HPDE6-E6E7 (cell line): ENCODE data around the gene SRGAP2C.
"Not testable (repeated sequence)": the region's sequence is repeated elsewhere in the genome, so short reads cannot be mapped to it uniquely, and the experiment has no call there.

ENCODE experiments used
- DNase-seq: peaks from one replicate; pipeline ENCODE4 v3.0.0; 2011; ENCODE audit warnings: missing footprints; ENCODE audit errors: extremely low spot score

The SRGAP2C gene

GRCh38 chr1:121279548-121279898, 94.7 kb downstream of the SRGAP2C start:
- not testable (repeated sequence) for DNase-seq

DNA sequence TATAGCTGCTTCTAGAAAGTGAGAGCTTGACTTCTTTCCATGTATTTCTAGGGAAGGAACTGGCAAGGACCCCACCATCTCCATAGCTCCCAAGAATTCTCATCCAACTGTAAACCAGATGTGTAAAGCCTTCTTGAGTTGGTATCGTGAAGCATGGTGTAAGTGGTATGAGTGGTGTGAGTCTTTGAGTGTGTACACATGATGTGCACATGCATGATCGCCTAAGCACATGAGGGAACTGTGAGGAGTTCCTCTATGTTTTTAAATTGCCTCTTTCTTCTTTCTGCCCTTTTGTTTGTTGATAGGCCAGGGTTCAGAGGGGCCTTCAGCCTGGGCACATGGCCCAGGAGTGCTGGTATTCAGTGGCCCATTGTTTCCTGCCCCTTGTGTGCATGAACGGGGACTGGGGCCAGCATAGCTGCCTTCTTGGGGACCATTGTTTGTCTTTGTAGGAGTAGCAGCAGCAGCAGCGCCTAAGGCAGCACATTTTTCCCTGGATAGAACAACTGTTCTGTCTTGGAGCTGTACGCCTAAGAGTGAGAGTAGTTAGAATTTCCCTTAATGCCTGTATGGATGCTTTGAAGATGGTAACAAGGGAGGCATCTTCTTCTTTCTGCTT, 96.0 kb downstream of the SRGAP2C start:
- not testable (repeated sequence) for DNase-seq

GRCh38 chr1:121281480-121281879, 96.7 kb downstream of the SRGAP2C start:
- not testable (repeated sequence) for DNase-seq

- not testable (repeated sequence) for DNase-seq
Measured at GRCh38 chr1:121283587-121284180, 98.9 kb downstream of the SRGAP2C start.

- not testable (repeated sequence) for DNase-seq
Measured at GRCh38 chr1:121292590-121292989, 107.8 kb downstream of the SRGAP2C start.

- DNase-seq: not testable (repeated sequence)
Measured at GRCh38 chr1:121293263-121294204, 108.8 kb downstream of the SRGAP2C start.

GRCh38 chr1:121294205-121294570, 109.4 kb downstream of the SRGAP2C start:
- not testable (repeated sequence) for DNase-seq

GRCh38 chr1:121296563-121296962, 111.8 kb downstream of the SRGAP2C start:
- not testable (repeated sequence) for DNase-seq

- DNase-seq: not testable (repeated sequence)
Measured at GRCh38 chr1:121298529-121298928, 113.8 kb downstream of the SRGAP2C start.

DNA sequence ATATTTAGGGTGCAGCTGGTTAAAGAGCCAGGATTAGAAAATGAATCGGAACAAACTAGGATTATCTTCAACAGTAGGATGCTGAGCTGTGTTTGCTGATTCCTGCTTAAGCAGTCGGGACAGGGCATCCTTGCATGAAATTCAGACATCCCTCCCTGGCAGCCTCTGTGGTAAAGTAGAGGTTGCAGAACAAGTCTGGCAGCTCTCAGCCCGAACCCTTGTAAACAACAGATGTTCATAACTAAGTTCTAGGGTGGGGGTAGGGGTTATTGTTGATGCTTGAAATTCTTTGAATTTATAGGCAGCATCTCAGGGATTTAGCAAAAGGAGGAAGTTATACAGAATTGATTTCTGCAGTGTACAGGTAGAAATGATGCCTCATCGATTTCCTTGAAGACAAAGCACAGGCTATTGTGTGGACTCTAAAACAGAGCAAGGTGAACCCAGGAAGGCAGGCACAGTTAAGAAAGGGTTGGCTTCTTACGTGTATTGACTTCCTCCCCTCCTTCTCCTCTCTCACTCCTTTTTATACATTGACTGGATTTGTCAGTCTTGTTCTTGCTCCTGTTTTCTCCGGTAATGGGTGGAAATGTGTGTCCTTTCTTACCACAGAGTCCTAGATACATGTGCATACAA, 114.9 kb downstream of the SRGAP2C start:
- not testable (repeated sequence) for DNase-seq

GRCh38 chr1:121301876-121302275, 117.1 kb downstream of the SRGAP2C start:
- DNase-seq: not testable (repeated sequence)

DNA sequence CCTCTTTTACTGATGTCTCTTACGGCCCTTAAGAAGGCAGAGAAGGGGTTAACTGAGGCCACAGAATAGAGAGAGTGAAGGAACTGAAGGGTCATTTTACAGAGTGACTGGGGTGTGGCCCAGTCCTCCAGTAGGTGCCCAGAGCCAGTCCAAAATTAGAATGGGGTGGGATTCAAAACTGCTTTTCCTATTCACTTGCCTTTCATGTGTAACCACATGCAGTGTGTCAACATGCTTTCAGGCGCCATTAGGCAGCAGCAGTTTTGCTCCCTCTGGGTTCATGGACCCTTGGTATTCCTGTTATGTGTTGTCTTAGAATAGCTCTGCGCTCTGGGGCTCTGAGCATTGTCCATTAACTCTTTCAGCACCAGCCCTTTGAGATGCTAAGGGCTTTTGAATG, 123.0 kb downstream of the SRGAP2C start:
- DNase-seq: not testable (repeated sequence)

DNA sequence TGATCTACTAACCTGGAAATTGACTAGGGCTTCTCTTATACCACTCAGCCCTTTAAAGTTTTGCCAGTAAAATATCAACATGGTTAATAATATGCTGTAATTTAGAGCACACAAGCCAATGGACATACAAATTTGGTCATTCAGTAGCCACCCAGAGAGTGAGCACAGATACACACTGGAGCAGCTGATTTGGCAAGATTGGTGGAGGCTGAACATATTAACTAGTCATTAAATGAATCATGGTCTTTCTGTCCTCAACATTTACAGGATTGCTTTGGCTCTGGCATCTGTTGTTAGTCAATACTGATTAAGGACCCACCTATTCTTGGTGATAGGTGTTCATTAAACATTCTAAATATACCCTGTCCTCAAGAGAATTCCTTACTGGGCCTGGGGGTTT, 130.7 kb downstream of the SRGAP2C start:
- DNase-seq: not testable (repeated sequence)

- not testable (repeated sequence) for DNase-seq
Measured at GRCh38 chr1:121316081-121316480, 131.3 kb downstream of the SRGAP2C start.

DNA sequence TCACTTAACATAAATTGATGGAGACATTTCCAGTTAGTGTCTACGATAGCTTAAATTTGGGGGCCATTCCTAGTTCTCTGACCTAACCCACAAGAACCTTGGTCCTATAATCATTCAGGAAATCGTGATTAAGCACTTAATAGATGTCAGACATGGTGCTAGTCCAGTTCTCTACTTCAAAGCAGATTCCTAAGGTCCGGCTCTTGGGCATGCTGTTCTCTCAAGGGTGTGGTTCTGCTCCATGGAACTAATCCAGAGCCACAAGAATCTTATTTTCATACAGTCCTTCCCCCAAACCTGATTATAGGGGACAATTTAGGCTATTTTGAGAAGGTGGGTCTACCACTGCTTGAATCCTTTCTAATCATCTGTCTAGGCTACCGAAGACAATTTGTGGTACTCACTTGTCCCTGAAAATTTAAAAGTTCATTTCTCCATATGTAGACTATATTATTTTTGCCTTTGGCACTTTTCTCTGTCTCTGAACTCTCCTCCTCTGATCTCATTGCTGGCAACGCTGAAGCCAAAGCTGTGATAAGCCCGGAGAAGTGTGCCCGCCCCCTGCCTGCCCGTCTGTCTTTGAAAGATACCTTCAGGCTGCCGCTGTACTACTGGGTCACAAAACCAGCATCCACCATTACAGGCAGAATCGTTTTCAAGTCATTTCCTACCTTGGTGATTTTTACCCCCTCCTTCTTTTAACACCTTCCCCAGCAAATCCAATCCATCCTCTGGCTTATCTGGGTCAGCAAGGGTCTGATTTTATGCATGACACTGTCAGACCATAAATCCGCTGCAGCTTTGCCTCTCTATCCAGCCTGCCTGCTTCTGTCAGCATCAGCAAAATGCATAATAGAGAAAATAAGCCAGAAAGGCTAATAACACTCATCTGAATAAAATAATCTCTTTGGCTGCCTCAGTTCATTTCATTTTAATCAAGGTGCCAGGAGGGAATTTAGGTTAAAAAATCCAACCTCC, 133.0 kb downstream of the SRGAP2C start:
- not testable (repeated sequence) for DNase-seq

GRCh38 chr1:121318687-121319086, 133.9 kb downstream of the SRGAP2C start:
- not testable (repeated sequence) for DNase-seq

GRCh38 chr1:121321660-121322059, 136.9 kb downstream of the SRGAP2C start:
- DNase-seq: not testable (repeated sequence)

GRCh38 chr1:121324726-121325125, 140.0 kb downstream of the SRGAP2C start:
- DNase-seq: not testable (repeated sequence)

DNA sequence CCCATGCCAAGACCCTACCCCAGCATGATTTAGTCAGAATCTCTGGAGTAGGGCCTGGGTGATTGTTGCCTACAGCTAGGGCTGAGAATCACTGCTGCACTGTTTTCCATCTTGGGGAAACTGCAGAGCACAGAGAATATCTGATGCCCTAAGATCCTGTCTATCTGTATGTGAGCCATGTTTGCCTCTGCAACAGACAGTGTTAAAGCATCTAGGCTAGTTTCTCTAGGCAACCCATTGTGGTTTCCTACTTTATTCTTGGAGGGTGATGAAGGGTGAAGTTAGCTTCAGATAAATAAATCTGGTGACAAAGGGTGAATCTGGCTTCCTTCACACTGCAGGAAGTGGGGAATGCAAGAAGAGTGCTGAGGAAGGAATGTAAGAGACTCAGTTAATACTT, 147.4 kb downstream of the SRGAP2C start:
- not testable (repeated sequence) for DNase-seq
